Transverse colon (tissue), 4 donors: ENCODE data around the gene AP1B1.

Source experiments
- EP300 ChIP-seq: sonication (generic); formaldehyde crosslinking; IDR thresholded peaks from one replicate; pipeline ENCODE4 v1.6.1; 2017; ENCODE audit warnings: antibody characterized with exemption, low read depth
- POLR2A ChIP-seq: fragments of 450-650 bp; IDR thresholded peaks from one replicate; pipeline ENCODE4 v1.6.1; 2016; ENCODE audit warnings: antibody characterized with exemption, mild to moderate bottlenecking, moderate library complexity
- POLR2AphosphoS5 ChIP-seq, 3 donors: sonication (generic); formaldehyde crosslinking; IDR thresholded peaks; one replicate each; pipeline ENCODE4 v1.6.1; 2016; ENCODE audit warnings: antibody characterized with exemption in 3 of 3
- TF ChIP-seq, protein P1 (sequence below), 5 experiments: fragments of 200-600 bp in 3 of 5; fragments of 450-650 bp in 2 of 5; sonication (generic) in 3 of 5; IDR thresholded peaks; 1 replicate in 2 of 5; 2 replicates in 3 of 5; pipeline ENCODE4 v1.5.1; 2016 to 2017; ENCODE audit warnings: antibody characterized with exemption in 5 of 5, inconsistent platforms in 3 of 5, mild to moderate bottlenecking in 2 of 5, moderate library complexity in 1 of 5

DNA sequence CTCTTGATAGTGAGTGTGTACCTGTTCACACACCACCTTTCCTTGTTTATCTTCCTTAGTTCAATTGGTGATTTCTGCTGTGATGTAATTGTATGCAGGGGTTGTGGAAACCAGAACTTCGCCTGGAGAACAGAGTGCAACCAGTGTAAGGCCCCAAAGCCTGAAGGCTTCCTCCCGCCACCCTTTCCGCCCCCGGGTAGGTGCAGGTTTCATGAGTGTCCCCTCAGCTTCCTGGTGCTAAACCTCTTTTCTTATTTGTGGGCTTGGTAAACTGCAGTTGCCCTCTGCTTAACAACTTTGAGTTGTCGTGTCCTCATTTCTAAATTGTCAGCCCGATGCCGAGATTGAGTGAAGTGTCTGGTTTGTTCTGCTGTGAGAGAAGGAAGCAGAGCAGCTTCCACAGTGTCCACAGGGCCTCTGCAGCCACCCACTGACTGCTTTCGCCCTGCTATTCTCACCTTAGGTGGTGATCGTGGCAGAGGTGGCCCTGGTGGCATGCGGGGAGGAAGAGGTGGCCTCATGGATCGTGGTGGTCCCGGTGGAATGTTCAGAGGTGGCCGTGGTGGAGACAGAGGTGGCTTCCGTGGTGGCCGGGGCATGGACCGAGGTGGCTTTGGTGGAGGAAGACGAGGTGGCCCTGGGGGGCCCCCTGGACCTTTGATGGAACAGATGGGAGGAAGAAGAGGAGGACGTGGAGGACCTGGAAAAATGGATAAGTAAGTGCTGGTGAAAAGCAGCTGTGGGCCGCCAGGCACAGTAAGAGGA is 89.1 kb downstream of the AP1B1 start:
- TF ChIP-seq, protein P1, sequence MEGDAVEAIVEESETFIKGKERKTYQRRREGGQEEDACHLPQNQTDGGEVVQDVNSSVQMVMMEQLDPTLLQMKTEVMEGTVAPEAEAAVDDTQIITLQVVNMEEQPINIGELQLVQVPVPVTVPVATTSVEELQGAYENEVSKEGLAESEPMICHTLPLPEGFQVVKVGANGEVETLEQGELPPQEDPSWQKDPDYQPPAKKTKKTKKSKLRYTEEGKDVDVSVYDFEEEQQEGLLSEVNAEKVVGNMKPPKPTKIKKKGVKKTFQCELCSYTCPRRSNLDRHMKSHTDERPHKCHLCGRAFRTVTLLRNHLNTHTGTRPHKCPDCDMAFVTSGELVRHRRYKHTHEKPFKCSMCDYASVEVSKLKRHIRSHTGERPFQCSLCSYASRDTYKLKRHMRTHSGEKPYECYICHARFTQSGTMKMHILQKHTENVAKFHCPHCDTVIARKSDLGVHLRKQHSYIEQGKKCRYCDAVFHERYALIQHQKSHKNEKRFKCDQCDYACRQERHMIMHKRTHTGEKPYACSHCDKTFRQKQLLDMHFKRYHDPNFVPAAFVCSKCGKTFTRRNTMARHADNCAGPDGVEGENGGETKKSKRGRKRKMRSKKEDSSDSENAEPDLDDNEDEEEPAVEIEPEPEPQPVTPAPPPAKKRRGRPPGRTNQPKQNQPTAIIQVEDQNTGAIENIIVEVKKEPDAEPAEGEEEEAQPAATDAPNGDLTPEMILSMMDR (IDR thresholded peaks at IDR 0.05) = no peak
- TF ChIP-seq EP300 = no peak
- TF ChIP-seq POLR2A = no peak
- TF ChIP-seq POLR2AphosphoS5 (IDR thresholded peaks at IDR 0.05) = no peak
